ENCODE measurements around the gene EVA1C.

DNA sequence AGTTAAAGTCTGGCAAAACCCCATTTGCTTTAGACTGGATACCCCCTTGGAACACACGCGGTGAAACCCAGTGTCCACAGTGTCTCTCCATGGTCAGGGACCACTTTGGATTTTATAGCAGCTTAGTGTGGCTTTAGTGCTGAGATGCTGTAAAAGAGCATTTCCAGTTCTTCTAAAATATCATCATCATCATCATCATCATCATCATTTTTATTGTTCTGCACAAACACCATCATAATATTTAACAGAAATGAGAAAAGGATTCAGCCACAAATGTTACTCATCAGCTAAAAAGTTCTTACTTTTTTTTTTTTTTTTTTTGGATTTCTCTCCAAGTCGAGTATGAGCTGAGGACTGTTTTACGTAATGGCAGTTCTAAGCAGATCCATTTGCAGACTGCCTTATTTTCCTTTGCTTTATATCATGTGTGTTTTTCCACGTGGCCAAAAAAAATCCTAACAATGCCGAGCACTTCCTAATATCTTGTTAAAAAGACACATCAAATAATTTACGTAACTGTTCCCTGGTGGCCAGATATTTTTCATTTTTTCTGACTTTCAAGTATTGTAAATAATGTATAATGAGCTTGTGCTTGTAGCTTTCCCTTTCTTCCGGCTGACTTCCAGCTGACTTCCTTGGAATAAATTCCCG lies 62.8 kb downstream of the EVA1C start:
- TF ChIP-seq ZNF274 (IDR thresholded peaks at IDR 0.05; ENCODE audit: low read depth, low read length) (no peak), YY1 (IDR thresholded peaks at IDR 0.05; ENCODE audit: insufficient read depth, insufficient read length) (no peak)
